PC-9 (cell line): ENCODE measurements around the gene ZNF282. TPM values are rescaled to one million over a fixed set of nuclear protein-coding genes. Genes with fewer than 3 reads are reported as not detected.

Experiments used
- BruUV-seq: library from RNA; stranded (reverse); fragments of 400-500 nt; replicated peaks from 2 replicates; lab custom pipeline; 2021; lab: Mats Ljungman, UMichigan
- CTCF ChIA-PET: fragments of 300-600 bp; sonication (Branson Sonifier 250); formaldehyde crosslinking; loops from one replicate; lab custom pipeline; 2022; ENCODE audit warnings: antibody characterized with exemption; lab: Charles Lee
- POLR2A ChIA-PET: fragments of 300-600 bp; sonication (Branson Sonifier 250); formaldehyde crosslinking; loops from one replicate; lab custom pipeline; 2022; ENCODE audit warnings: antibody characterized with exemption; ENCODE audit not compliant: unreplicated experiment; lab: Charles Lee
- DNase-seq, 2 experiments: peaks; one replicate each; pipeline versions ENCODE4 v3.0.0 to v3.0.0-alpha.2; 2015 to 2022; ENCODE audit warnings: mixed read lengths in 1 of 2
- H2AFZ ChIP-seq: fragments of 200-600 bp; sonication (generic); 2 replicates; pipeline ENCODE4 v1.8.1; 2017; ENCODE audit warnings: antibody characterized with exemption
- H3F3A ChIP-seq: fragments of 200-600 bp; sonication (generic); 2 replicates; pipeline ENCODE4 v1.8.1; 2017; ENCODE audit warnings: antibody characterized with exemption, mild to moderate bottlenecking, low read depth; ENCODE audit not compliant: insufficient read depth
- H3K27ac ChIP-seq: fragments of 200-600 bp; sonication (generic); 2 replicates; pipeline ENCODE4 v1.6.1; 2016; ENCODE audit warnings: mixed run types
- H3K27me3 ChIP-seq: fragments of 200-600 bp; sonication (generic); 2 replicates; pipeline ENCODE4 v1.6.1; 2016; ENCODE audit warnings: low read depth, mixed run types; ENCODE audit not compliant: insufficient read depth
- H3K36me3 ChIP-seq: fragments of 200-600 bp; sonication (generic); 2 replicates; pipeline ENCODE4 v1.6.1; 2016; ENCODE audit warnings: low read depth, mixed run types
- H3K4me1 ChIP-seq: fragments of 200-600 bp; sonication (generic); replicated peaks from 2 replicates; pipeline ENCODE4 v1.6.1; 2016; ENCODE audit warnings: mixed run types; ENCODE audit not compliant: insufficient read depth
- H3K4me2 ChIP-seq: fragments of 200-600 bp; sonication (generic); 2 replicates; pipeline ENCODE4 v1.6.1; 2017; ENCODE audit warnings: mixed run types
- H3K4me3 ChIP-seq: fragments of 200-600 bp; sonication (generic); 2 replicates; pipeline ENCODE4 v1.6.1; 2016; ENCODE audit warnings: mixed run types
- H3K79me2 ChIP-seq: fragments of 200-600 bp; sonication (generic); 2 replicates; pipeline ENCODE4 v1.6.1; 2017; ENCODE audit warnings: low read depth, mixed run types
- H3K9me2 ChIP-seq: fragments of 200-600 bp; sonication (generic); 2 replicates; pipeline ENCODE4 v1.8.1; 2017; ENCODE audit warnings: mild to moderate bottlenecking; ENCODE audit not compliant: insufficient read depth
- H3K9me3 ChIP-seq: fragments of 200-600 bp; sonication (generic); 2 replicates; pipeline ENCODE4 v1.8.1; 2016; ENCODE audit warnings: low read depth; ENCODE audit not compliant: insufficient read depth
- H4K20me1 ChIP-seq: fragments of 200-600 bp; sonication (generic); 2 replicates; pipeline ENCODE4 v1.8.1; 2017; ENCODE audit not compliant: insufficient read depth
- CTCF ChIP-seq: fragments of 200-600 bp; sonication (generic); conservative IDR thresholded peaks from 2 replicates; pipeline ENCODE4 v1.6.1; 2017; ENCODE audit warnings: mixed run types, antibody characterized with exemption, mild to moderate bottlenecking, moderate library complexity
- EZH2 ChIP-seq: fragments of 200-600 bp; sonication (generic); IDR thresholded peaks from 2 replicates; pipeline ENCODE4 v1.8.0; 2017; ENCODE audit warnings: antibody characterized with exemption, low read depth
- intact Hi-C: fragments of 100-400 bp; cut with micrococcal nuclease; formaldehyde crosslinking; loops from one replicate; pipeline ENCODE4 v1.10.0; 2022; ENCODE audit not compliant: unreplicated experiment
- total RNA-seq: library from RNA; stranded (reverse); gene quantifications from 2 replicates; pipeline ENCODE4 v1.2.3, GENCODE V29; 2021

ZNF282 gene
- total RNA-seq, 1 experiment from 2014 or later, result 35.9 TPM

- ChIA-PET CTCF (interaction anchor here (0.7 kb wide), 1 partner anchor 54 kb away, joined by 3 read pairs; no protein-coding TSS in a partner anchor), POLR2A (interaction anchor here (0.6 kb wide), 1 partner anchor 11 kb away, joined by 20 read pairs; no protein-coding TSS in a partner anchor)
- no peak for DNase-seq
- Histone ChIP-seq H3K27ac (no peak overlapping the region), H3K4me1 (no peaks in the 10 kb centered on the region), H4K20me1 (no peaks in the 10 kb centered on the region), H3K36me3 (peaks cover 16% of the 10 kb centered on the region), H3K4me3 (no peak overlapping the region), H3K9me2 (no peaks in the 10 kb centered on the region), H2AFZ (no peak overlapping the region), H3K27me3 (no peaks in the 10 kb centered on the region), H3K9me3 (no peaks in the 10 kb centered on the region), H3F3A (no peaks in the 10 kb centered on the region), H3K4me2 (no peak overlapping the region), H3K79me2 (no peaks in the 10 kb centered on the region)
- intact Hi-C loops, result no loop called here
- TF ChIP-seq CTCF (no peak), EZH2 (no peak)
- BruUV-seq, result no TSS peak
These were observed 14.5 kb upstream of the ZNF282 start for GRCh38 chr7:149180722-149181449.

- BruUV-seq, result no TSS peak
- Histone ChIP-seq H3K27ac (no peak overlapping the region), H3F3A (no peaks in the 10 kb centered on the region)
These were observed 13.9 kb upstream of the ZNF282 start for GRCh38 chr7:149181450-149181790.

GRCh38 chr7:149184274-149184673, 11.1 kb upstream of the ZNF282 start:
- Histone ChIP-seq H3F3A (peaks cover 11% of the 10 kb centered on the region; the same call in 1 of the 2 replicates), H3K4me2 (no peak overlapping the region), H3K27ac (no peak overlapping the region), H4K20me1 (no peaks in the 10 kb centered on the region), H2AFZ (no peak overlapping the region), H3K4me1 (no peaks in the 10 kb centered on the region), H3K4me3 (no peak overlapping the region), H3K36me3 (no peaks in the 10 kb centered on the region; the same call in 1 of the 2 replicates), H3K9me2 (no peaks in the 10 kb centered on the region), H3K79me2 (no peaks in the 10 kb centered on the region), H3K27me3 (no peaks in the 10 kb centered on the region), H3K9me3 (no peaks in the 10 kb centered on the region)
- POLR2A ChIA-PET, result no interaction called here
- intact Hi-C loops, result no loop called here
- BruUV-seq, result no TSS peak
- no peak for DNase-seq
- CTCF ChIA-PET, result no interaction called here
- TF ChIP-seq EZH2 (no peak), CTCF (no peak)

More at GRCh38 chr7:149181450-149181790, 13.9 kb upstream of the ZNF282 start:
- ChIA-PET CTCF (interaction anchor here (0.6 kb wide), 1 partner anchor 115 kb away, joined by 3 read pairs; no protein-coding TSS in a partner anchor), POLR2A (no interaction called here)
- Histone ChIP-seq H3K79me2 (no peaks in the 10 kb centered on the region), H2AFZ (no peak overlapping the region), H3K4me2 (no peak overlapping the region), H3K27me3 (no peaks in the 10 kb centered on the region), H3K36me3 (peaks cover 12% of the 10 kb centered on the region), H3K4me1 (no peaks in the 10 kb centered on the region), H3K9me2 (no peaks in the 10 kb centered on the region), H3K4me3 (no peak overlapping the region), H4K20me1 (no peaks in the 10 kb centered on the region), H3K9me3 (no peaks in the 10 kb centered on the region)
- DNase-seq, result no peak
- intact Hi-C loops, result no loop called here
- TF ChIP-seq CTCF, result no peak
- TF ChIP-seq EZH2, result no peak
